ENCODE data around the gene SLC17A6.

SLC17A6 gene

DNA sequence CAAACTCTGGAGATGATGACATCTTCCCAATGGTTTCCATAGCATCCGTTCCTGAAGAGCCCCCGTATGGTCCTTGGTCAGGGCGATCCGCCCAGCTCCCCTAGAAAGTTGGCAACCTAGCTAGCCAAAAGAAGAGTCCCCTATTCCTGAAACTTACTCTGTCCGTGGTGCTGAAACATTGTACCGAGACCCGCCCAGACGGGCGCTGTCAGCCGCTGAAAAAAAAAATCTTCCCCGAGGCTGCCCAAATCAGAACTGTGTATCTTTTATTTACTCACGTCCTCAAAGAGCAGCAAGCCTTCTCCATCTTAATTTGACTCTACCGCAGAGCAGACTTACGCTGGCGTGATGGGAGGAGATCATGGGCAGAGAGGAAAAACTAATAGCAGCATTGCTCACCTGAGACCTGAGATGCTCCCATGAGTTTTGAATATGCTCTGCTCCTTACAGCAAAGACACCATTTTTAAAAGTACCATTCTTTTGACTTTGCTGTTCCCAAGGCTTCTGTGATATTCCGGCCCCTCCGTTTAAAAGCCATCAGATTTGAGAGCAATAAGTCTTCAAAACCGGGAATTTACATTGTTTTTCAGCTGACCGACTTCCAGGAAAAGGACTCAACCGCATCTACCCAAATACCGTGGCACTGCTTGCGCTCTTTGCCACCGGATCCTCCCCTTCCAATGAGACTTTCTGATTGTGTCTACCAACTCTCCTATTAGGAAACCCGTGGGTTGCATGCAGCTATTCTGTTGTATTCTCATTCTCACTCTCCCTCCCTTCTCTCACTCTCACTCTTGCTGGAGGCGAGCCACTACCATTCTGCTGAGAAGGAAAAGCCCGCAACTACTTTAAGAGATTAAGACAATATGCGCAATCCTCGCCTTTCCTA is at the start of gene SLC17A6:
Gene SLC17A6, plus strand, starts transcription at position 786 of the 890 bp plus-strand sequence. CDS start 153 bp downstream, outside the sequence.
- peak; percentile 29 for DNase-seq

DNA sequence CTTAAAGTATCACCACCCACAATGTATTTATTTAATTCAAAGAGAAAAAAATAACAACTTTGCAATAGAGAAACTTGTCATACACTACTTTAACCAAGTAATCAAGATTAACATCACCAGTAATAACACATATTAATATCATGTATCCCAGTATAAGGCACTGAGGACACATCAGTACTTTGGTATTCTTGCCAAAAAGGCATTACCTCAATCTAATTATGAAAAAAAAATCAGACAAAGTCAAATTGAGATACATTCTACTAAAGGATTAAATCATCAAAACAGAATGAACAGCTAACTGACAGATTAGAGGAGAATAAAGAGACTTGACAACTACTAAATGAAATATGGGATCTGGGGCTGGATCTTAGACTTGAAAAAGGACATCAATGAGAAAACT is 35.8 kb upstream of the SLC17A6 start:
- no peak for DNase-seq

DNA sequence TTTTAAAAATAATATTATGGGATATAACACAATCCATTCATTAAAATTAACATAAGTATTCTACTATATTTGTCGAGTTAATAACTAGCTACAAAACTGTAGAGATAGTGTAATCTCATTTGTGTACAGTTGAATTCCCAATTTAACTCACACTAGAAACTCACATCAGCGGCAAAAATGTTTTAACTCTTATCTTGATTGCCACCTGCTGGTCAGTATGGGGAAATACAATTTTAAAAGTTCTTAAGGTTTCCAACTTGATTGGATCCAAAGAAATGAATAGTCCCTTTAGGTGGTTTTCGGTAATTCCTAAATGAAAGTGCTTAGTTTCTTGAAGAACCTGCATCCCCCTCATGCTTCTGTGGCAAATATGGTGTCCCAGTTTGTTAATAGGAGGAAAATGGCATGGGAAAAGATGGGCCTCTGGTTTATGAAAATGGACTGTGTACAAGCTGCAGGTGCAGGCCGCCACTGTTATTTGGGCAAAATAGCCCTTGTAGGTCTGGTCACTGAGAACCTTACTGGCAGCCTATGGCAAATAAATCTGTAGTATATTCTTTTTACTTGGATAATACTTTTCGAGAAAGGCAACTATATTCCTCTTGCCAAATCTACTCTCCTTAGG is 33.7 kb upstream of the SLC17A6 start:
- peak; percentile 30 for DNase-seq

DNA sequence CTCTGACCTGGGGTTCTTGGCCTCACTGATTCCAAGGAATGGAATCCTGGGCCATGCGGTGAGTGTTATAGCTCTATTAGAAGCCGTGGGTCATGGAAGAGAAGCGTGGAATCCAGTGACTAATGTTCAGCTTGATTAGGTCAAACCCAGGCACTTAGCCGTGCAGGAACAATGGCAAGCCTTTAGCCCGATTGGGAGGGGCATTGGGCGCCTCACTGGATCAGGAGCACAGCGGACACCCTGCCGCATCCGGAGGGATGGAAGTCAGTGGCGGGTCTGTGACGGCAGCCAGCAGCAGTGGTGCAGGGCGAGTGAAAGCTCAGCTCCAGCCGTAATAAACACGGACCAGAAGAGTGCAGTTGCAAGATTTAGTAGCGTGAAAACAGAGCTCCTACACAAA is 20.5 kb upstream of the SLC17A6 start:
- DNase-seq, result no peak

DNA sequence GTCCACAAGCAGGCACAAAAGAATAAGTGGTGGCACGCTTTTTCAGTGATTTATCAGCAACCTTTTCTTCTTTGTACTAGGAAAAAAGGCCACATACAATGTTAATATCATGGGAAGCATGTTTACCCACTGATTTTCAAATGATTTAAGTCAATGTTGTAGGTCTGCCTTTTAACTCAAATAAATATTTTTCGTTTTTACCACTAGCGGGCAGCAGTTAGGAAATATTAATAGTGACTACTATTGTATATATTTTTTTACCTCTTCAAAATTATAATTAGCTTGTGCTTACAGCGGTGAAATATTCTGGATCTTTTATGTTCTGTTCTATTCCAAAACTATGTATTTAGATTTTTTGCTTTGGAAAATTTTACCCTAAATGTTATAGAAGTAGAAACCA is 6.4 kb upstream of the SLC17A6 start:
- DNase-seq, result no peak

DNA sequence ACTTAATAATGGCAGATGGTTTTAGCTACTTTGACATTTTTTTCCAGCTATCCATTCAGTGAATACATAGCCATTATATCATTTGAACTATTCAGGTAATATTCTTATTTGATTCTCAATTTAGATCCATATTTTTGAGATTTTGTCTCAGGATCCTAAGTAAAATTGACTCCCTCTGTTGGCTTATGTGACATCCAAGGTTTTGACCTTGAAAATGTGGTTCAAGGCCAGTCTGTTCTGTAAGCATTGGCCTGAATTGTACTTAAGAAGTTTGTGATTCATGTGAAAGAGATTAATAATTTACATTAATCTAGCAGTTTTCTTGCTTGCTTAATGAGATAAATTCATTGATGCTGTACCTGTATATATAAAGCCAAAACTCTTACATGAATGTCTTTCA is 1.6 kb upstream of the SLC17A6 start:
- no peak for DNase-seq

DNA sequence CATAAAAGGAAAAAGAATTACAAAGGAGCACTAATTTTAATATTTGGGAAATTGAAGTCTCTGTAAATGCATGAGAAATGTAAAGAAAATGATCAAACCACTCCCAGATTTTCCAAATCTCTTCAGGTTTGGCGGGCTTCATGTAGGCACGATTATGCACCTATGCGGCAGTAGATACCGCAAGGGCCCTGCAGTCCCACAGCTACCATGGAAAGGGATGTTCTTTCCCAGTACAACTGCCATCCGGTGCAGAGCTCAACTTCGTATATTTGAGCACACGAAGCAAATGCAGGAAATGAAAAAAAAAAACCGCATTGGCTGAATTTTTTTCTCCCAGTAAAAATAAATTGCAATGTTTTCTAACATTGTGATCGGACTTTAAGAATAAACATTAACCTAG is 1.4 kb downstream of the SLC17A6 start:
- no peak for DNase-seq

DNA sequence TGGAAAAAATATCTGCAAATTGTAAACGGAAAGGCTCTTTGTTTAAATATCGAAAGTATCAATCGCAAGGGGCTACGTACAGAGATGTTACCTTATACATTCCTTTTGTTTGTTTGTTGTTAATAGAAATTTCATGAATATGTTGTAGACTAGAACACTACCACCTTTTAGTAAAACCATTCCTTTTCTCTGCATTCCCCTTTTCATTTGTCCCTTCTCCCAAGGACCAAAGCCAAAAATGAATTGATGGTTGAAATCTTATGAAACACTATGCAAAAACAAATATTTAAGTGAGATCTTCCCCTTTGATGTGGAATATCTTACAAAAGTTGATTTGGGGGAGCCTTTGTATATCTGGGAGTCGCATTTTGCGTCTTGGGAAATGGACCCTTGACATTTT is 2.1 kb downstream of the SLC17A6 start:
- DNase-seq, result no peak

DNA sequence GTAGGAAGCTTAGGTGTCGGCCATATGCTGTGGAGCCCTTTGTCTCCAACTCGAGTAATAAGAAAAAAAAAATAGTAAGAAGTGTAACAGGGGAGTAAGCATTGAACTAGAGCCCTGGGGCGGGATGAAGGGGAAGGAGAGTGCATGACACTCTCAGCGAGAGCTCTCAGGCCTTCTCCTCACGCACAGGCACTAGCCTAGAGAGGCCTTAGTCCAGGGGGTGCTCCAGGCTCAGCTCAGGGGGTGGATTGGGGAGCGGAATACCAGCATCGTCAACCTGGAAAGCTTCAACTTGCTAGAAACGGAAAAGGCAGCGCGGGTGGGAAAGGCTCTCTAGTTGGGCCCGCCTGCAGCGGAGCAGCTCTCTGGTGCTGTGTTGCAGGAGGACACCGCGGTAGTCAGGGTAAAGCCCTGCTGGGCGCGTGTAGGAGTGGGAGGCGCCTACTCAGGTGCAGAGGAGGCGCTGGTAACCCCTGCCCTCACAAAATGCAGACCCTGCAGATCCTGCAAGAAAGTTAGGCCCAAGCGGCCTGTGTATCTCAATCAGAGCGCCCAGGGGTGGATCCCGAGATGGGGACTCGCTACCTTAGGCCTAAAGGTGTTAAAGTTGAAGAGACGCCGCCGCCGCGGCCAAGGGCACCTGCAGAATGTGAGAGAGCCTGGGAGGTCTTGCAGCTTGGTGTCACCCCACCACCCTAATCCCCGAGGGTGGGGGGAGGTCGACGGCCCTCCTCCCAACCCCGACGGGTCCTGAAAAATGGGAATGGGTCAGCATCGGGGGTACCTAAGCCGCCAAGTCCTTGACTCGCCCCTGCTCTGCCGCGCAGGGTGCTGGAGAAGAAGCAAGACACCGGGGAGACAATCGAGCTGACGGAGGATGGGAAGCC is 2.8 kb downstream of the SLC17A6 start:
- no peak for DNase-seq

DNA sequence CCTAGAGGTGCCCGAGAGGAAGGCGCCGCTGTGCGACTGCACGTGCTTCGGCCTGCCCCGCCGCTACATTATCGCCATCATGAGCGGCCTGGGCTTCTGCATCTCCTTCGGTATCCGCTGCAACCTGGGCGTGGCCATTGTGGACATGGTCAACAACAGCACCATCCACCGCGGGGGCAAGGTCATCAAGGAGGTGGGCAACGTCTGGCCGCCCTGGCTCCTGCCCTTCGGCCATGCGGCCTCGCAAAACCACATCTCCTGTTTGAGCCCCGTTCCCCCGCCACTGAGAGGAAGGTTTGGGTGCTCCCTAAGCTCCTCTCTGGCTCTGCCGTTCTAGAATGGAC is 3.4 kb downstream of the SLC17A6 start:
- DNase-seq, result no peak

DNA sequence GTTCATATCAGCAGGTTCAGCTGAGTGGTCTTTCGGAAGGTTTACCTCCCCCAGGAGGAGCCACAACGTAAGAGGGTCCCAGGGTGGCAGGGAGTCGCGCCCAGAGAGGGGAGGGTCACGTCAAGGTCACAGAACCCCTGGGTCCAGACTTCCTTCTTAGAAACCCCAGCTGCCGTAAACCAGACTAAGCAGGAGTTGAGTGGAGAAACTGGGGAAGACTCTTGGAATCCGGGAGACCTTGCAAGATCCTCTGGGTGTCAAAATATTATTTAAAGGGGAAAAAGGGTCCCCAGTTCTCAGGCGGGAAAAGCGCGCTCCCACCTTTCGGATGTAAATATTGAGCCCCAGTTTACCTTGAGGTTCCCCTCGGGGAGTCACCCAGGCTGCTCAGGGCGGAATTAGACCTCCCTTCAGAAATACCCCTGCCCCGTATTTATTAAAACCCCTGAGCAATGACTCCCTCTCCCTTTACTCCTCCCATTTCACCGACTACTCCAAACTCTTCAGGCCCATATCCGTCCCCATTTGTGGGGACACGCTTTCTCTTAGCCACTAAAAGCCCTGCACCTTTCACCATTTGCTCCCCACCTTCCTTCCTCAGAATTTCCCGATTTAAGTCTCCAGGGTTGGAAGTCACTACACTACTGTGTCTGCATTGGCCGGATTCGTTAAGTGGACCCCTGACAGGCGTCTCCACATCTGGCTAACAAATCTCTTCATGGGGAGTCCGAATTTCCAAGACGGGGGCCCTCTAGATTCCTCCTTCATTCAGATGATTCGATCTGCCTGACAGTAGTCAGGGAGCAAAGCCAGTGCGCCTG is 4.2 kb downstream of the SLC17A6 start:
- no peak for DNase-seq

DNA sequence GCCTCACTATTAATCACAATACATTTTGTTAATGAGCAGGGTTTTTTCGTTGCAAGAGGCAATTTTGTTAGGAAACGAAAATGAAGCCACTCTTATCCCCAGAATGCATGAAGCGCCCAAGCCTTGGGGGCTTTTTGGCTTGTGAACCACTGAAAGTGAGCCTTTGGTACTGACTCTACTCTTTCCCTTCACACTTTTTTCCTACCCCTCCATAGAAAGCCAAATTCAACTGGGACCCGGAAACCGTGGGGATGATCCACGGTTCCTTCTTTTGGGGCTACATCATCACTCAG is 4.8 kb downstream of the SLC17A6 start:
- DNase-seq, result no peak

DNA sequence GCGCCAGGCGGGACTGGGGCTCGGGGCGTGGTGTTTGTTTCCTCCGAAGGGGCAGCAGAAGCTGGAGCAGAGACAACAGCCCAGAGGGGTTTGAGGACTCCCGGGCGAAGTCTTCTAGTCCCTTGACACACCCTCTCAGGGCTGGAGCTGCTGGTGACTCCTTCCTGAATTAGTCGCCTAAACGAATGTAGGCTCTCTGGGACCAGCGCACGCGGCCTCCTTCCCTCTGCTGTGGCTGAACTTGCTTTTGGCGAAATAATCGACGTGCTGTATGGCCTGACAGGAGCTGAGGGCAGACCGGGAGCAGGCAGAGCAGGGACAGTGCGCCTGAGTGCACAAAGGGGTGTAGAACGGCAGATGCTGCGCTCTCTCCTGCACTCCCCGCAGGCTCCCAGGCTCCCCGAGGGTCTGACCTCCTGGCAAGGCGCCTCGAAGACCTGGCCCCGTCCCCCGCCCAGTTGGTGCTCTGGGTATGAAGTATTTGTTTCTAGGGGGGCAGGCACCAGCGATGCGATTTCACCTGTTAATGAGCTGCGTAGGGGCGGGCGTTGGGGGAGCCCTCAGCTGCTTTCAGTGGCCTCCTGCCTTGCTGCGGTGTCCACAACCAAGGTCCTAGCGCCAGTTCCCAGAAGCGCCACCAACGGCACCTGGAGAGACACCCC is 5.3 kb downstream of the SLC17A6 start:
- no peak for DNase-seq

DNA sequence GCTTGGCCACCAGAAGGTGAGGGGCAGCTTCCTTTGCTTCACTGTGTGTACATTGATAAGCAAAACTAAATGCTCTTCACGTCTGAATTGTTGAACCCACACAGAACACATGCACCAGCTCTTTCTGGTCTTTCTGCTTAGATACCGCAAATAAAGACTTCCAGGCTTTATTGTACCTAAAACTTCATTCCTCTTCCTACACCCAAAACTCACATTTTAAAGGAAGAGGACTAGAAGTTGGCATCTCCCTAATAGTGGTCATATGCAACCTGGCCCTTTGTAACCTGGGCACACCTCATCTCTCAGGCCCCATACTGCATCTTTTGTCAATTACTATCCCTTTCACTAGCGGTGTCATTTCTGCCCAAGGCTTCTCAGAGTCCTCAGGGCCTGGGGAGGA is 5.9 kb downstream of the SLC17A6 start:
- DNase-seq, result no peak

DNA sequence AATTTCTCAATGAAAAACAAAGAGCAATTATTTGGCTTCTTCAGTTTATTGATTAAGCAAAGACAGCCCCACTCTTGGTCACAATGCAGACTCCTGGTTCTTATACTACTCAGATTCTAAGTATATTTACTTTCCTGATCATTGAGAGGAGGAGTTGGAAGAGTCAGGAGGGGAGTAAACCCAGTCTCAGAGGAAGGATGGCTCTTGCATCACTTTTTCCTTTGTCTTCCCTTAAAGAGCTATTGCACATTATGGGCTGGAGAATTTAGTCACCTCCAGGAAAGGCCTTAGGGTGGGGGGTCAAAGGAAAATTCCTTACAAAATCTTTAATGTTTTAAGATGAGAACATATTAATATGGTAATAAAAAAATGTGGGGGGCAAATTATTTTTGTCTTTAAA is 8.1 kb downstream of the SLC17A6 start:
- DNase-seq, result no peak

DNA sequence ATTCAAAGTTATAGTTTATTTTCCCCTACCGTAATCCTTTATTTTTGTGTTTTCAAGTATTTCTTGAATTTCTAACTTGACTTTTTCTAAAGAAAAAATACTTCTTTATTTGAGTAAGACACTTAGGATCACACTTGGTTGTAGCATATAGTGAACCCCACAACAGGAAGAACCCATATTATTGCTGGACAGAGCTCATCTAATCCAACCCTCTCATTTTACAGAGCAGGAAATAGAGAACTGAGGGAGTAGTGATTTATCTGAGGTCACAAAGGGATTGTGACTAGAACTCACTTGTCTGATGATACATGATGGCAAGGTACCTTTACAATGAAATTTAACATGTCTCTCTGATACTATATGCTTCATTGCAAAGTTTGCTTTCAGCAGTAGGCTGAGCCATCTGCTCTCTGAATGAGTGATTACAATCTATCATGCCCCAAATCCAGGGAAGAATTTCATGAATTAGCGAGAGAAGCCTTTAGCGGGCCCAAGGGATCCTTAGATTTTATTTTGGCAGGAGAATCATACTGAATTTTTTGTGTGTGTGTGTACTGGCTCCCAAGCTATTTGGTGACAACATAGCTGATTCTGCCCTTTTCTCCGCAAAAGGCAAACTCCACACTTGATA is 9.8 kb downstream of the SLC17A6 start:
- DNase-seq, result no peak

DNA sequence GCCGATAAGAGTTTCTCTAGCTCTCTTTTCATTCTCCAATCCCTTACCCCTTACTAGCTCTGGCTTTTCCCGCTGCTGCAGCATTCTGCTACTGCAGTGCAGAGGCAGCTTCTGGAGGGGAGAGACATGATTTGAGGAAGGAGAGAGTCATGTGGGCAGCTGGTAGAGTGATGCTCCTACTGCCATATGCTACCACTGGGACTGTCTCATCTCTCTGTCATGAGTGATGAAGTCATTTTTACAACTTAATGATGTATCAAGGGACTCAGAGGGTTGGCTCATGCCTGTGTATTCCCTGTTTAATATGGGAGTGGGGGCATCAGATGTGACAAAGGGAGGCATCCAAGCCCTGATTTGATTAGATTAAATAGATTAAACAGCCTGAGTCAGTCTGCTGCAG is 11.3 kb downstream of the SLC17A6 start:
- no peak for DNase-seq

DNA sequence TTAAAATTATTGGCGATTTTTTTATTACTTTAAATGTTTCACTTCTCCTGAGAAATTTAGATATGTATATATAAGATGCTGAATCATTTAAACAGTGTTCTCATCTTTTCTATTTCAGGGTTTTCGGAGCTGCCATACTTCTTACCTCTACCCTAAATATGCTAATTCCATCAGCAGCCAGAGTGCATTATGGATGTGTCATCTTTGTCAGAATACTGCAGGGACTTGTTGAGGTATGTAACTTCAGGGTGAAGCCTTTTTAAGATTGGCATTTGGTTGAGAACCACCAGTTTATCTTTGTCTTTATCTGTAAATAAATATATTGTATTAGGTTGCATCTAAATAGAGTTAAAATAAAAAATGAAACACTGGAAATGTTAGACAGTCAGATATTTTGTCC is 21.1 kb downstream of the SLC17A6 start:
- no peak for DNase-seq

DNA sequence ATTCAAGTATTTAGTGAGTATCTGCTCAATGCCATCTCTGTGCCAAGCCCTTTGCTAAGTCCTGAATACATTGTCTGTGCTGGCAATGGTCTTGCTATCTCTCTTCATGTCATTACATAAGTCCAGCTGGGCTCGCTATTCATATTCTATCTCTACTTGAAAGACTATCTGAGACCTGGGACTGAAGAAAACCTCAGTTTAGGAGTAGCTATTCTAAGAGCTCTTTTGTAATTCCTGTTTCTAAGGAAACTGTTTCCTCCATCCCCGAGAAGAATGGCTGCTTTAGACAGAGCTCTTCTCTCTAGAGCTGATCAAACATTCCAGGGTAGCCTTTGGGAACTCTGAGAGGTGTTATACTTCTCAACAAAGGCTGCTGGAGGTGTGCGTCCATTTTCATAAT is 33.0 kb downstream of the SLC17A6 start:
- peak; percentile 4 for DNase-seq

DNA sequence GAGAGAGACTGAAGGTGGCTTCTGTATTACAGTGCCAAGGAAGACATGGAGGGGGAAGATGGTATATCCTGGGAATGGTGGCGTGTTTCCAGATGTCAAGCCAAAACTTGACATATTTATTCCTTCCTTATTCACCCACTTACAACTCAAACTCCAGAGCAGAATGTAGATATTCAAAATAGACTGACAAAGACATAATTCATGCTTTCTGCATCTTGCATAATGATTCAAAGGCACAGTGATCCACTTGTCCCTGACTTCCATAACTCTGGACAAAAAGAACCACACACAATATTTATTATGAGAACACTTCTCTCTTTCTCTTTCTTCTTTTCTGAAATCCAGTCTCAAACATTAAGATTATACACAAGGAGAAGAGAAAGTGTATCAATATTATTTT is 48.9 kb downstream of the SLC17A6 start:
- DNase-seq, result no peak

DNA sequence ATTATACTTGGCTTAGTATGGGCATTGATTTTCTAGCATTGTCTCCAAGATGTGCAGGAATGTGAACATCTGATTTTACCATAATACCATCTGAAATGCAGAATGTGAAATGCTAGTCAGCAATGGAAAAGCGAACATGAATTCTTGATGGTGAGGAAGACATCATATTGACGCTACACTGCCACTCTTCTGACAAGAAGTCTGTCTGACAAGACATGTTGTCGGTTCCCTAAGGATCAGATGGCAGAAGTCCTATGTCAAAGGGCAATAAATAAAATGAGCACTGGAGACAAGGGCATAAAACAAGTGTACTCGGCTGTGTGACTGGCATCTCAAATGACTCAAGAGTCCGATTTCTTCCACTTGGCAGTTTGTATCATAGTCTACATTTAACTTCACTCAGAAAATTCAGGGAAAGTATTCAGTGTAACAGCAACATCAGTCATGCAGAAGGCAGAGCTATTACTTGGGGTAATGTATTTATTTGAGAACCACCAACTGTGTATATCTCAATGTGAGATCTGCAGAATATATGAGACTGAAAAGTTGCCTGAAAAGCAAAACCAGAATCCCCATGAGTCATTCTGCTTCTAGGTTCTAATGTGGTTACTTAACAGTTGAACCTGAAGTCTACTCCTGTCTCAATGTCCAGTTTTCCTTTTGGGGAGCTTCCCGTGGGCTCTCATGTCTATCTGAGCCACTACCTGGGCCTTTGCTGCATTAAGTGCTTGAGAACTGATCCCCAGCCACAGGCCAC is 51.5 kb downstream of the SLC17A6 start:
- DNase-seq, result no peak

All from midbrain (tissue), 1 donor.